MCF 10A (cell line): ENCODE measurements around the gene HOXD10. TPM values are rescaled to one million over a fixed set of nuclear protein-coding genes. Genes with fewer than 3 reads are reported as not detected.

ENCODE experiments used
- BruUV-seq: library from RNA; stranded (reverse); fragments of 400-500 nt; replicated peaks from 2 replicates; lab custom pipeline; 2021; lab: Mats Ljungman, UMichigan
- CTCF ChIA-PET: fragments of 300-600 bp; sonication (Branson Sonifier 250); formaldehyde crosslinking; extraction: SDS; loops from one replicate; lab custom pipeline; 2021; ENCODE audit warnings: antibody characterized with exemption, inconsistent platforms; lab: Yijun Ruan, JAX
- POLR2A ChIA-PET: fragments of 300-600, 350-650 bp; sonication (Branson Sonifier 250); formaldehyde crosslinking; extraction: SDS; loops from one replicate; lab custom pipeline; 2020; ENCODE audit warnings: antibody characterized with exemption, inconsistent platforms; lab: Yijun Ruan, JAX
- DNase-seq: peaks from one replicate; pipeline ENCODE4 v3.0.0-alpha.2; 2018; ENCODE audit not compliant: unreplicated experiment
- H3K27ac Mint-ChIP-seq: one replicate; pipeline ENCODE4 v1.8.0; 2022; ENCODE audit warnings: mild to moderate bottlenecking, low read depth, mixed read lengths; ENCODE audit not compliant: unreplicated experiment
- H3K27me3 Mint-ChIP-seq: one replicate; pipeline ENCODE4 v1.8.0; 2022; ENCODE audit warnings: mixed read lengths; ENCODE audit not compliant: insufficient read depth, unreplicated experiment
- H3K36me3 Mint-ChIP-seq: one replicate; pipeline ENCODE4 v1.8.0; 2022; ENCODE audit warnings: mild to moderate bottlenecking, moderate library complexity, mixed read lengths; ENCODE audit not compliant: insufficient read depth, unreplicated experiment
- H3K4me1 Mint-ChIP-seq: one replicate; pipeline ENCODE4 v1.8.0; 2022; ENCODE audit warnings: mixed read lengths; ENCODE audit not compliant: insufficient read depth, unreplicated experiment
- H3K4me3 Mint-ChIP-seq: one replicate; pipeline ENCODE4 v1.8.0; 2022; ENCODE audit warnings: mild to moderate bottlenecking, moderate library complexity, mixed read lengths; ENCODE audit not compliant: unreplicated experiment
- H3K9me3 Mint-ChIP-seq: one replicate; pipeline ENCODE4 v1.8.0; 2022; ENCODE audit warnings: mixed read lengths; ENCODE audit not compliant: unreplicated experiment
- intact Hi-C: fragments of 100-400 bp; cut with micrococcal nuclease; formaldehyde crosslinking; loops from 2 replicates; pipeline ENCODE4 v1.14.1; 2022
- total RNA-seq: library from RNA; stranded (reverse); gene quantifications from 2 replicates; pipeline ENCODE4 v1.2.3, GENCODE V29; 2022
- TF ChIP-seq, protein P1 (sequence below): fragments of 200-600 bp; IDR thresholded peaks from one replicate; pipeline ENCODE4 v1.8.0; 2022; ENCODE audit warnings: antibody characterized with exemption, mild to moderate bottlenecking; ENCODE audit not compliant: unreplicated experiment

HOXD10 gene
- total RNA-seq, 1 experiment from 2014 or later: not detected

DNA sequence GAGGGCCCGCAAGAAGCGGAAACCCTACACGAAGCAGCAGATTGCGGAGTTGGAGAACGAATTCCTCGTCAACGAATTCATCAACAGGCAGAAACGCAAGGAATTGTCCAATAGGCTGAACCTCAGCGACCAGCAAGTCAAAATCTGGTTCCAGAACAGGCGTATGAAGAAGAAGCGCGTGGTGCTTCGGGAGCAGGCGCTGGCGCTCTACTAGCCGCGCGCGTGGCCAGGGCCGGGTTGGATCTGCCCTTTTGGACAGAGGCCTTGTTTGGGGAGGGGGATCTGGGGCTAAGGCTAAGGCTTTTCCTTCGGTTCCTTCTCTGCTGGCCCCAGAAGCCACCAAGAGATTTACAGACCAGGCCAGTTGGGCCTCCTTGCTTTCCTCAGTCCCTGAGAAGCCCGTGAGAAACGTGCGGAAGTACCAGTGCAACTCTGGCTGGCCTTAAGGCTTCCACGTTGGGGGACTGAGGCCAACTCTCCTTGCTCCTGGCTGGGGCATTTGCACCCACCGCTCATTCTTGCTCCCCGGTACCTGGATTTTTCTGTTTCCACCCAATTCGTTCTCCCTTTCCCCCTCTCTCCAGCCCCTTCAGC lies 15.9 kb upstream of the HOXD10 start:
- H3K9me3 Mint-ChIP-seq: no peaks in the 10 kb centered on the region
- peaks cover 29% of the 10 kb centered on the region for H3K27me3 Mint-ChIP-seq
- TF ChIP-seq, protein P1, sequence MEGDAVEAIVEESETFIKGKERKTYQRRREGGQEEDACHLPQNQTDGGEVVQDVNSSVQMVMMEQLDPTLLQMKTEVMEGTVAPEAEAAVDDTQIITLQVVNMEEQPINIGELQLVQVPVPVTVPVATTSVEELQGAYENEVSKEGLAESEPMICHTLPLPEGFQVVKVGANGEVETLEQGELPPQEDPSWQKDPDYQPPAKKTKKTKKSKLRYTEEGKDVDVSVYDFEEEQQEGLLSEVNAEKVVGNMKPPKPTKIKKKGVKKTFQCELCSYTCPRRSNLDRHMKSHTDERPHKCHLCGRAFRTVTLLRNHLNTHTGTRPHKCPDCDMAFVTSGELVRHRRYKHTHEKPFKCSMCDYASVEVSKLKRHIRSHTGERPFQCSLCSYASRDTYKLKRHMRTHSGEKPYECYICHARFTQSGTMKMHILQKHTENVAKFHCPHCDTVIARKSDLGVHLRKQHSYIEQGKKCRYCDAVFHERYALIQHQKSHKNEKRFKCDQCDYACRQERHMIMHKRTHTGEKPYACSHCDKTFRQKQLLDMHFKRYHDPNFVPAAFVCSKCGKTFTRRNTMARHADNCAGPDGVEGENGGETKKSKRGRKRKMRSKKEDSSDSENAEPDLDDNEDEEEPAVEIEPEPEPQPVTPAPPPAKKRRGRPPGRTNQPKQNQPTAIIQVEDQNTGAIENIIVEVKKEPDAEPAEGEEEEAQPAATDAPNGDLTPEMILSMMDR: no peak
- BruUV-seq: no TSS peak
- intact Hi-C loops: no loop called here
- no peak overlapping the region for H3K27ac Mint-ChIP-seq
- ChIA-PET POLR2A (no interaction called here), CTCF (no interaction called here)
- H3K4me1 Mint-ChIP-seq: peaks cover 13% of the 10 kb centered on the region
- no peaks in the 10 kb centered on the region for H3K36me3 Mint-ChIP-seq
- DNase-seq: no peak
- H3K4me3 Mint-ChIP-seq: no peak overlapping the region

DNA sequence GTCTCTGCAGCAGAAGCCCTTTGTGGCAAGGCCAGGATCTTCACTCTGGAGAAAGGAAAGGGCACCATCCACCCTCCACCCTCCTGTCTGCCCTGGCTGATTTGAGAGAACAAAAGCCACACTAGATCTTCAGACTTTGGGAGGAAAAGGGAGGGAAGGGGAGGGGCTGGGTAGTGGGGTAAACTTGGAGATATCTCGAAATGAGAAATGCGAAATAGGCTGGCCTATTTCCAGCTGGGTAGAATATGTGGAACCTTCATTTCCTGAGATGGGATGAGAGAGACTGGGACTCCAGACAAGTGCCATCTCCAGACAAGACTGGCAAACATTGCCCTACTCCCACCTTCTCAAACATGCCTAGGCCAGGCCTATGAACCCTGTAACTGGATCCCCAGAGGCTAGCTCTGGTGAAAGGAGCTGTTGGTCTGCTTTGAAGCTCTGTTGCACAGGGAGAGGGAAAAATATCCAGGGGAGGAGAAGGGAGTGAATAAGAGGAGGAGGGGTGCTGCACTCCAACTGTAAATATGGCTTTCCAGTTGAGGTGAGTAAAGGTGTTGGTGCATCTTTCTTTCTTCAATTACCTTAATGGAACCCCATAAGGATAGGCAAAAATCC lies 15.3 kb upstream of the HOXD10 start:
- no TSS peak for BruUV-seq
- no peak for DNase-seq
- Mint-ChIP-seq H3K27me3 (peaks cover 33% of the 10 kb centered on the region), H3K4me1 (peaks cover 18% of the 10 kb centered on the region), H3K4me3 (no peak overlapping the region), H3K27ac (no peak overlapping the region), H3K36me3 (no peaks in the 10 kb centered on the region), H3K9me3 (no peaks in the 10 kb centered on the region)
- TF ChIP-seq, protein P1: no peak
- intact Hi-C loops: no loop called here
- ChIA-PET POLR2A (no interaction called here), CTCF (interaction anchor here (0.6 to 2.3 kb wide), 5 partner anchors 9 to 1262 kb away, joined by 3 to 10 read pairs (median 3); no protein-coding TSS in a partner anchor)

DNA sequence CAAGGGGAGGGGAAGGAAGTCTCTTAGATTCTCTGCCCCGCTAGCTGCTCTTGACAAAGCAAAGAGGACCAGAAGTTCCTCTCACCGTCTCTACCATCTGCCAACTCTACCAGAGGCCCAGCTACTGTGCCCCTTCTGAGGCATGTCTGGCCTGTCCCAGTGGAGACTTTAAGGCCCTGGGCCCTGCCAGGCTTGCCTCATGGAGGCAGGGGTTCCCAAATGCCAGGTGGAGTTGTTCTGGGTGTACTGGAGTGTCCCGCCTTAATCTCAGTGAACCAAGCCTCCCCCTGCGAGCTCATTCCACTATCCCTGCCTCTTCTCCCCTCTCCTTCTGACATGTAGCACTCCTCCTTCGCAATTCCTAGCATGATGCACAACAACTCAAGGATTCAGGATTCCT lies 14.7 kb upstream of the HOXD10 start:
- BruUV-seq: no TSS peak
- H3K27ac Mint-ChIP-seq: no peak overlapping the region
- ChIA-PET CTCF (interaction anchor here (0.6 to 2.3 kb wide), 6 partner anchors 9 to 1263 kb away, joined by 3 to 10 read pairs (median 3); no protein-coding TSS in a partner anchor), POLR2A (no interaction called here)
- intact Hi-C loops: no loop called here
- TF ChIP-seq, protein P1: no peak
- H3K36me3 Mint-ChIP-seq: no peaks in the 10 kb centered on the region
- H3K27me3 Mint-ChIP-seq: peaks cover 37% of the 10 kb centered on the region
- no peak overlapping the region for H3K4me3 Mint-ChIP-seq
- no peaks in the 10 kb centered on the region for H3K9me3 Mint-ChIP-seq
- H3K4me1 Mint-ChIP-seq: peaks cover 15% of the 10 kb centered on the region
- no peak for DNase-seq

DNA sequence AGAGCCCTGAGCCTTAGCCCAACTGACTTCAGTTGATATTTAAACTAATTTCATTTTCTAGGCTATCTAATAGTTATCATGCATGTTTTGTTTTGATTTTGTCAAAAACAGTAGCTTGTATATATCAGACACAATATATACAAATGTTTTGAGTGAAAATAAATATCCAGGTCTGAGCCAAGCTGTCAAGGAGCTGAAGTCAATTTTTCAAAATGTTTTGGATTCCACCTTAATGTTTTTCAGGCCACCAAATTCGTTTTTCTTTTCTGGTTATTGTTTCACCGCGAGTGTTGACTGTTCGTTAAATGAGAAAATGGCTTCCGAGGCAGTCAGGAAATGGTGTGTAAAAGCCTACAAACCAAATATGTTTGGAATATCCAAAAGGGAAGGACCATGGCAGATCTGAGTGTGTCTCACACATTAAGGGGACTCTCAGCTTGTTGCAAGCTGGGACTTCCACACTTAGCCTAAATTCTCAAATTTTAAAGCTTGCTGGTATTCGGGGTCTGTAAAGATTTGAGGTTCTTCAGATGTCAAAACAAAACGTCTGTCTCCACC lies 14.2 kb upstream of the HOXD10 start:
- Mint-ChIP-seq H3K36me3 (no peaks in the 10 kb centered on the region), H3K4me3 (no peak overlapping the region), H3K27ac (no peak overlapping the region), H3K4me1 (peaks cover 14% of the 10 kb centered on the region), H3K9me3 (no peaks in the 10 kb centered on the region), H3K27me3 (peaks cover 37% of the 10 kb centered on the region)
- TF ChIP-seq, protein P1: no peak
- BruUV-seq: no TSS peak
- DNase-seq: no peak
- intact Hi-C loops: no loop called here
- CTCF ChIA-PET: interaction anchor here (0.6 to 2.3 kb wide), 7 partner anchors 8 to 1046 kb away, joined by 3 to 10 read pairs (median 3); no protein-coding TSS in a partner anchor
- POLR2A ChIA-PET: no interaction called here
